H1 (cell line): ENCODE results near the gene DOP1B. TPM values are rescaled to one million over a fixed set of nuclear protein-coding genes. Genes with fewer than 3 reads are reported as not detected.

Source experiments
- JUND ChIP-seq: IDR thresholded peaks from 2 replicates; pipeline ENCODE4 v1.6.1; 2011; ENCODE audit warnings: mild to moderate bottlenecking, improper control_type of control experiment, low read length
- KDM5A ChIP-seq: fragments of 200-600 bp; IDR thresholded peaks from 2 replicates; pipeline ENCODE4 v1.7.1; 2012; ENCODE audit warnings: mild to moderate bottlenecking, low read length, inconsistent platforms, mixed read lengths
- POLR2A ChIP-seq, 2 experiments: IDR thresholded peaks; 1 replicate in 1 of 2; 2 replicates in 1 of 2; pipeline ENCODE4 v1.6.1; 2011; ENCODE audit warnings: low read depth in 2 of 2, low read length in 2 of 2, mild to moderate bottlenecking in 2 of 2; ENCODE audit errors: control extremely low read depth in 1 of 2
- SIX5 ChIP-seq: IDR thresholded peaks from 2 replicates; pipeline ENCODE4 v1.6.1; 2011; ENCODE audit warnings: mild to moderate bottlenecking, low read depth, low read length
- polyA plus RNA-seq, 7 experiments: library from polyadenylated mRNA; depleted of rRNA in 3 of 7; stranded (reverse) in 5 of 7; unstranded in 2 of 7; fragments of >200 nt in 5 of 7; fragments of 200-250 nt in 2 of 7; gene quantifications; 1 replicate in 5 of 7; 2 replicates in 1 of 7; 4 replicates in 1 of 7; pipeline versions ENCODE4 v1.2.1 to v1.2.3, GENCODE V29; 2011 to 2013; ENCODE audit warnings: missing spikeins in 2 of 7, mixed read lengths in 2 of 7
- total RNA-seq: library from RNA; stranded (reverse); fragmentation: NEBNext Ultra II Directional; extraction: Animal tissue kit (Norgen Biotek cat#: 25700); gene quantifications from 2 replicates; pipeline ENCODE4 v1.2.1, GENCODE V29; 2021

The DOP1B gene
- total and polyA plus RNA-seq, 2 of the 8 experiments (the other 6 are each of a cell fraction or from before 2014, with no cell fraction given): 2.8 to 9.9 TPM

DNA sequence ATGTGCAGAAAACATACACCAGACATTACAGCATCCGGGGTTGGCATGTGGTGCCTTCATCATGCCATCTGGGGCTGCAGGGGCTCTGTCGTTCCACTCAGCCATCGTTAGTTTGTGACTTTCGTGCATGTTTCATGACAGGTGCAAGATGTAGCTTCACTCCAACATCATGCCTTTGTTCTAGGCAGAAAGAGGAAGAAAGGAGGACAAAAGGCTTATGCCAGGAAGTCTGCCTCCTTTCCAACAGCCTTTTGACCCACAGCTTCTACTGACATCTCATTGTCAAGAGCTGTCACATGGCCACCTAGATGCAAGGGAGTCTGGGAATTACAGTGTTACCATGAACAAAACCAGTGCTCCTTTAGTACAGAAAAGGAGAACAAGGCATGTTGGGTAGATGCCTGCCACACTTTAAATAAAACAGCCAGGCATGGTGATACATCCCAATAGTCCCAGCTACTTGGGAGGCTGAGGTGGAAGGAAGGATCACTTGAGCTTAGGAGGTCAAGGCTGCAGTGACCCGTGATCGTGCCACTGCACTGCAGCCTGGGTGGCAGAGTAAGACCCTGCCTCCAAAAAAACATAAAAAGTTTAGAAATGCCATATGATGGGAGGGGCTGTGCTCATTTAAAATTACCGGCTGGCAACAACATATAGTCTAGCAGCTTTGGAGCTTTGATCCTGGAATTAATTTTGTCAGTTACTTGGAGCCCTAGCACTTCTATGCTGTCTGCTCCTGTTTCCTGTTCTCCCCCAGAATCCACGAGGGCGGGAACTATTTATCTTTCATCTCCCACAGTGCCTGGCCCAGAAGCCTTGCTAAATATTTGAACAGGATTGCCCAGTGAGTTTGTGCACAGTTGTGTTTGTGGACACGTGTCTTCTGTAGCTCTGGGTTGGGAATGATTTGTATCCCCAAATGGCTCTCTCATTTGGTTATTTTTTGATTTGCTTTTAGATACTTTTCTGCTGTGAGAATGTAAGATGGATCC is 7.4 kb downstream of the DOP1B start (continued):
- TF ChIP-seq POLR2A (IDR thresholded peaks at IDR 0.05; ENCODE audit: control extremely low read depth in 1 of 2, low read depth in 2 of 2, low read length in 2 of 2) (no peak), JUND (no peak), SIX5 (no peak), KDM5A (no peak)
